SU-DHL-6 (cell line): ENCODE results near the gene DIPK1B.

Experiments used
- H2AFZ ChIP-seq: fragments of 200-600 bp; sonication (generic); 2 replicates; pipeline ENCODE4 v1.6.1; 2014; ENCODE audit warnings: low read depth, mild to moderate bottlenecking, moderate library complexity, mixed read lengths, antibody characterized with exemption, low read length; ENCODE audit not compliant: severe bottlenecking
- H3F3A ChIP-seq: fragments of 200-600 bp; shearing (Covaris generic); 2 replicates; pipeline ENCODE4 v1.6.0; 2016; ENCODE audit warnings: antibody characterized with exemption, mild to moderate bottlenecking; ENCODE audit not compliant: insufficient read depth
- H3K27ac ChIP-seq: fragments of 200-600 bp; sonication (generic); 2 replicates; pipeline ENCODE4 v1.5.1; 2016; ENCODE audit warnings: low read depth, mild to moderate bottlenecking, low read length, moderate library complexity, mixed read lengths
- H3K27me3 ChIP-seq: fragments of 200-600 bp; sonication (generic), shearing (Covaris generic); 2 replicates; pipeline ENCODE4 v1.6.0; 2014; ENCODE audit warnings: mild to moderate bottlenecking, low read length
- H3K36me3 ChIP-seq: fragments of 200-600 bp; sonication (generic); 2 replicates; pipeline ENCODE4 v1.6.1; 2014; ENCODE audit warnings: mild to moderate bottlenecking, low read length, mixed read lengths
- H3K4me2 ChIP-seq: fragments of 300-600, 200-600 bp; shearing (Covaris generic), sonication (generic); 2 replicates; pipeline ENCODE4 v1.6.0; 2014; ENCODE audit warnings: low read length, low read depth, mild to moderate bottlenecking; ENCODE audit not compliant: poor library complexity, severe bottlenecking
- H3K4me3 ChIP-seq: fragments of 200-600 bp; sonication (generic); 2 replicates; pipeline ENCODE4 v1.5.1; 2014; ENCODE audit warnings: antibody characterized with exemption, low read length, mild to moderate bottlenecking, mixed read lengths; ENCODE audit not compliant: insufficient read depth, poor library complexity, severe bottlenecking
- H3K79me2 ChIP-seq: fragments of 200-600 bp; sonication (generic); 2 replicates; pipeline ENCODE4 v1.6.1; 2014; ENCODE audit warnings: mild to moderate bottlenecking, low read length, moderate library complexity; ENCODE audit not compliant: insufficient read depth
- H3K9ac ChIP-seq: fragments of 200-600 bp; sonication (generic); 2 replicates; pipeline ENCODE4 v1.7.0; 2014; ENCODE audit warnings: mild to moderate bottlenecking, low read length
- H3K9me2 ChIP-seq: fragments of 200-600 bp; sonication (generic); replicated peaks from 2 replicates; pipeline ENCODE4 v1.6.1; 2014; ENCODE audit warnings: low read length; ENCODE audit not compliant: insufficient read depth
- H3K9me3 ChIP-seq: fragments of 200-600 bp; sonication (generic); 2 replicates; pipeline ENCODE4 v1.6.1; 2014; ENCODE audit warnings: low read length, mixed read lengths; ENCODE audit not compliant: insufficient read depth
- H4K20me1 ChIP-seq: fragments of 200-600 bp; sonication (generic); 2 replicates; pipeline ENCODE4 v1.6.1; 2014; ENCODE audit warnings: low read depth, mild to moderate bottlenecking, antibody characterized with exemption, low read length, moderate library complexity, mixed read lengths
- CTCF ChIP-seq: fragments of 200-600 bp; sonication (generic); IDR thresholded peaks from one replicate; pipeline ENCODE4 v1.5.1; 2017; ENCODE audit warnings: antibody characterized with exemption, mild to moderate bottlenecking, low read length, moderate library complexity; ENCODE audit not compliant: insufficient read depth, poor library complexity, severe bottlenecking
- EZH2phosphoT487 ChIP-seq: fragments of 200-600 bp; sonication (generic), shearing (Covaris generic); conservative IDR thresholded peaks from 2 replicates; pipeline ENCODE4 v1.6.1; 2018; ENCODE audit warnings: mild to moderate bottlenecking, antibody characterized with exemption, low read length, moderate library complexity, mixed read lengths

The DIPK1B gene

DNA sequence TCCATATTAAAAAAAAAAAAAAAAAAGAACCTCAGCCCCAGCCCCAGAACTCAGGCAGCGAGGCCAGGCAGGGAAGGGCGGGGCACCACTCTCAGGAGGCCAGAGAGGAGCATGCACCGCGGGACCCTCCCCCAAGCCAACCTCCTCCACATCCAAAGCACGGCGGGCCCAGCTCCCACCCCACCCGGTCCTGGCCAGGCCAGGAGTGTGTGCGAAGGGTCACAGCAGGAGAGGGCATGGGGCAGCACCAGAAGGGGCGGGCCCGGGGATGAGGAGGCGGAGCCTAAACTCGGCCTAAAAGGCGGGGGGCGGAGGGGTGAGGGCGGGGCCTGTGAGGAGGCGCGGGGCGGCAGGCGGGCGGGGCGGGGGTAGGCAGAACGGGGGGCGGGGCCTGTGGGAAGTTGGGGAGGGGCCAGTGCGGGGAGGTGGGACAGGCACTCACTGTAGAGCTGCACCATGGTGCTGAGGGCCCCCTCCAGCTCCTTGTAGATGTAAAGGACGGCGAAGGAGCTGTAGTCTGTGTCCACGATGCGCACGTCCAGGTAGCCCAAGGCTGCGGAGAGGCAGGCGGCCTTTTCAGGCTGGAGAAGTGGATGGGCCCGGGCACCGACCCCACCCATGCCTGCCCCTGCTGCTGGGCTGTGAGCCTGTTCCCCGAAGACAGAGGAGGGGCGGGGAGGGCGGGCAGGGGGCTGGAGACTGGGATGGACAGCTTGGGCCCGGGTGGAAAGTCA lies 50.7 kb downstream of the DIPK1B start:
- TF ChIP-seq EZH2phosphoT487 (no peak), CTCF (no peak)
- Histone ChIP-seq H3K79me2 (no peaks in the 10 kb centered on the region), H3K9ac (no peak overlapping the region), H3K27me3 (no peaks in the 10 kb centered on the region), H4K20me1 (no peaks in the 10 kb centered on the region), H3F3A (peaks cover 6% of the 10 kb centered on the region), H3K9me2 (no peaks in the 10 kb centered on the region), H3K27ac (no peak overlapping the region), H3K4me3 (no peak overlapping the region), H3K4me2 (no peak overlapping the region), H2AFZ (no peak overlapping the region), H3K9me3 (no peaks in the 10 kb centered on the region), H3K36me3 (no peaks in the 10 kb centered on the region)

- H4K20me1 ChIP-seq = no peaks in the 10 kb centered on the region
- H3K9ac ChIP-seq = no peak overlapping the region
- H3K9me2 ChIP-seq = no peaks in the 10 kb centered on the region
- no peak overlapping the region for H3K27ac ChIP-seq
- peaks cover 6% of the 10 kb centered on the region for H3F3A ChIP-seq
- no peak overlapping the region for H2AFZ ChIP-seq
- no peak overlapping the region for H3K4me2 ChIP-seq
- H3K36me3 ChIP-seq = no peaks in the 10 kb centered on the region
- H3K9me3 ChIP-seq = no peaks in the 10 kb centered on the region
- TF ChIP-seq EZH2phosphoT487 = no peak
- TF ChIP-seq CTCF = no peak
- H3K4me3 ChIP-seq = no peak overlapping the region
- H3K79me2 ChIP-seq = no peaks in the 10 kb centered on the region
- H3K27me3 ChIP-seq = no peaks in the 10 kb centered on the region
Observed at GRCh38 chr9:136763649-136764035, 51.3 kb downstream of the DIPK1B start.

GRCh38 chr9:136764301-136764891 lies 52.0 kb downstream of the DIPK1B start, which contains the start of gene LCN15:
TSS of gene LCN15 (minus strand) at chr9:136764518. CDS start at chr9:136764488, 30 bp downstream.
- H3K4me2 ChIP-seq = no peak within 1 kb of the TSS
- no peaks in the 10 kb centered on the region for H3K36me3 ChIP-seq
- H3F3A ChIP-seq = peaks cover 6% of the 10 kb centered on the region
- H3K9me2 ChIP-seq = no peaks in the 10 kb centered on the region
- TF ChIP-seq CTCF (no peak), EZH2phosphoT487 (no peak)
- no peaks in the 10 kb centered on the region for H4K20me1 ChIP-seq
- no peak within 1 kb of the TSS for H2AFZ ChIP-seq
- no peaks in the 10 kb centered on the region for H3K27me3 ChIP-seq
- H3K9ac ChIP-seq = no peak within 1 kb of the TSS
- H3K27ac ChIP-seq = no peak within 1 kb of the TSS
- no peaks in the 10 kb centered on the region for H3K9me3 ChIP-seq
- H3K4me3 ChIP-seq = no peak within 1 kb of the TSS
- H3K79me2 ChIP-seq = no peaks in the 10 kb centered on the region
